Measurements from ENCODE around the gene PDE9A.

Gene PDE9A

GRCh38 chr21:42665484-42665883 lies 12.1 kb downstream of the PDE9A start:
- TF ChIP-seq CTCF (IDR thresholded peaks at IDR 0.05; ENCODE audit: extremely low read depth, missing control alignments) = no peak
- DNase-seq (ENCODE audit: low spot score) = no peak

DNA sequence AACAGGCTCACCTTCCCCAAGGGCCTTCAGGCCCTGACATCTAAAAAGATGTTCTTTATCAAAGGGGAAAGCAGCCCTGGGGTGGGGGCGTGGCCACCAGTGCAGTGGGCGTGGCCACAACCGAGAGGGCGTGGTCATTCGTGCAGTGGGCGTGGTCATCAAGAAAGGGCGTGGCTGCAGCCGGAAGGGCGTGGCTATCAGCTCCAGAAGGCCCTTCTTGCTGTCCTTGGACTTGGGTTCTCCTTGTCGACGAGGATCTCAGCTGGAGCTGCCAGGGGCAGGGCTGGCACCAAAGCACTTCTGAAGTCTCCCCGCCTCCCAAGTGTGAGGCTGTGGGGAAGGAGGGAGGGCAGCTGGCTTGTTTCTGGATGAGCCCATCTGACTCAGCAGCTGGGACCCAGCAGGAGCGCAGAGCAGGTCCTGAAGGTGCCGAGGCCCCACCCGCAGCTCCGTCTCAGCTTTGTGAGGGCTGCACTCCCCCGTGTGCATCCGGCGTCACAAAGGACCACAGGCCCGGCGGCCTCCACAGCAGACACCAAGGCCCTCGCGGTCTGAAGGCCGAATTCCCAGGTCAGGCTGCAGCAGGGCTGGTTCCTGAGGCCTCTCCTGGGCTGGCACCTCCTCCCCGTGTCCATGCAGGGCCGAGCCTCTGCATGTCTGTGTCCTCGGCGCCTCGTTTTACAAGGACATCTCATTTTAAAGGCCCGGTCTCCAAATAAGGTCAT lies 12.8 kb downstream of the PDE9A start:
- no peak for TF ChIP-seq CTCF (IDR thresholded peaks at IDR 0.05; ENCODE audit: extremely low read depth, missing control alignments)
- DNase-seq (ENCODE audit: low spot score) = no peak

DNA sequence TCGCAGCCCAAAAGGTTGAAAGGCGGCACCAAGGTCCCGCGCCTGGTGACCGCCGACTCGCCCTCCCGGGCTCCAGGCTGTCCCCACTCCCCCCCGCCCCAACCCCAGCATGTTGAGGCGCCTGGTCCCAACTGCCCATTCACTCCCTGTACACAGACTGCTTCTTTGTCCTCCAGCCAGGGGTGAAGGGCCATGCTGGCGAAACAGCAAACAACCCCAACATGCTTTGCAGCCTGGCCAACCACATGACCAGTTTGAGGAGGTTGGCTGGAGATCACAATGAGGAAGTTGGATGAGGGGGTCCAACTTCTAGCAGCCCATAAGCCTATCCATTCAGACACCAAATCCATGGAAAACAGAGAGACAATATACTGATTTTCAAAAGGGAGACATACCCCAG lies 13.5 kb downstream of the PDE9A start:
- DNase-seq (ENCODE audit: low spot score) = no peak
- no peak for TF ChIP-seq CTCF (IDR thresholded peaks at IDR 0.05; ENCODE audit: extremely low read depth, missing control alignments)

GRCh38 chr21:42668298-42668992 lies 15.0 kb downstream of the PDE9A start:
- TF ChIP-seq CTCF (IDR thresholded peaks at IDR 0.05; ENCODE audit: extremely low read depth, missing control alignments) = no peak
- no peak for DNase-seq (ENCODE audit: low spot score)

- DNase-seq (ENCODE audit: low spot score) = no peak
- TF ChIP-seq CTCF (IDR thresholded peaks at IDR 0.05; ENCODE audit: extremely low read depth, missing control alignments) = no peak
Observed at GRCh38 chr21:42669041-42669440, 15.6 kb downstream of the PDE9A start.

DNA sequence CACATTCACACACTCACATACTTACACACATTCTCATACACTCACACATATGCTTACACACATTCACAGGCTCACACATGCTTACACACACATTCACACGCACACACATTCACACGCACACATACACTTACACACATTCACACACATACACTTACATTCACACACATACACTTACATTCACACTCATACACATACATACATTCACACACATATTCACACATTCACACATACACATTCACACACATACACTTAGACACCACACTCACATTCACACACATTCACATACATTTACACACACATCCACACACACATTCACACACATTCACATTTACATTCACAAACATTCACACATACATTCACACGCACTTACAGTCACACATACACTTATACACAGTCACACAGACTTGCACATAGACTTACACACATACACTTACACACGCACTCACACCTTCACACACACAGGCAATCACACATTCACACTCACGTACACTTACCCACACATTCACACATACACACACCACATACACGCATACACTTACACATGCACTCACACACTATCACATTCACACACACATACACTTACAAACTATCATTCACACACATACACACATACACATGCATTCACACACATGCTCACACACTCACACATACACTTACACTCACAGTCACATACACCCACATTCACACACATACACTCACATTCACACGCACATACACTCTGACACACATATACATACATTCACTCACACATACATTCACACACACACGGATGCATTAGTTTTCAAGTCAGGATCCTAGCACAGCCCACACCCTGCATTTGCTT lies 16.8 kb downstream of the PDE9A start:
- DNase-seq (ENCODE audit: low spot score) = no peak

More for the DNA sequence above, 16.8 kb downstream of the PDE9A start:
- TF ChIP-seq CTCF (IDR thresholded peaks at IDR 0.05; ENCODE audit: extremely low read depth, missing control alignments) = no peak
